ENCODE results near the gene BCL2L12.
"Not testable (repeated sequence)": the region's sequence is repeated elsewhere in the genome, so short reads cannot be mapped to it uniquely, and the experiment has no call there.

The BCL2L12 gene

GRCh38 chr19:49716154-49716553, 50.4 kb downstream of the BCL2L12 start:
- no peak for DNase-seq

GRCh38 chr19:49718511-49718910, 52.8 kb downstream of the BCL2L12 start:
- no peak for DNase-seq

- DNase-seq: no peak
Observed at GRCh38 chr19:49718991-49719390, 53.3 kb downstream of the BCL2L12 start.

GRCh38 chr19:49719420-49719819, 53.7 kb downstream of the BCL2L12 start:
- not testable (repeated sequence) for DNase-seq
